HEK293 (cell line): ENCODE data around the gene BIN1.

Experiments
- GLIS1 ChIP-seq: fragments of 450-650 bp; formaldehyde crosslinking; IDR thresholded peaks from 2 replicates; pipeline ENCODE4 v1.5.1; 2016; ENCODE audit warnings: missing biosample characterization, missing genetic modification characterization
- KLF16 ChIP-seq: fragments of 450-650 bp; formaldehyde crosslinking; IDR thresholded peaks from 2 replicates; pipeline ENCODE4 v1.5.1; 2017; ENCODE audit warnings: missing biosample characterization, missing genetic modification characterization
- MYNN ChIP-seq: fragments of 450-650 bp; formaldehyde crosslinking; IDR thresholded peaks from 2 replicates; pipeline ENCODE4 v1.5.1; 2016; ENCODE audit warnings: missing biosample characterization, missing genetic modification characterization, borderline replicate concordance
- YY1 ChIP-seq: fragments of 450-650 bp; formaldehyde crosslinking; IDR thresholded peaks from 2 replicates; pipeline ENCODE4 v1.5.1; 2018; ENCODE audit warnings: missing biosample characterization, missing genetic modification characterization
- ZNF488 ChIP-seq: fragments of 450-650 bp; formaldehyde crosslinking; IDR thresholded peaks from 2 replicates; pipeline ENCODE4 v1.5.1; 2016; ENCODE audit warnings: missing biosample characterization, missing genetic modification characterization
- ZNF510 ChIP-seq: fragments of 450-650 bp; formaldehyde crosslinking; IDR thresholded peaks from 2 replicates; pipeline ENCODE4 v1.5.1; 2018; ENCODE audit warnings: mild to moderate bottlenecking, missing genetic modification characterization, missing biosample characterization; ENCODE audit not compliant: insufficient replicate concordance
- ZNF623 ChIP-seq: fragments of 450-650 bp; formaldehyde crosslinking; IDR thresholded peaks from 2 replicates; pipeline ENCODE4 v1.5.1; 2016; ENCODE audit warnings: missing biosample characterization, missing genetic modification characterization
- ZNF747 ChIP-seq: fragments of 450-650 bp; formaldehyde crosslinking; IDR thresholded peaks from 2 replicates; pipeline ENCODE4 v1.5.1; 2016; ENCODE audit warnings: missing biosample characterization, missing genetic modification characterization
- TF ChIP-seq, protein P1 (sequence below): fragments of 450-650 bp; formaldehyde crosslinking; IDR thresholded peaks from 2 replicates; pipeline ENCODE4 v1.5.1; 2016; ENCODE audit warnings: missing biosample characterization, missing genetic modification characterization

GRCh38 chr2:127069536-127069935 is 37.4 kb downstream of the BIN1 start:
- no peak for TF ChIP-seq GLIS1 (tag by site-specific recombination)
- TF ChIP-seq KLF16 (tag by site-specific recombination), result no peak
- TF ChIP-seq, protein P1, sequence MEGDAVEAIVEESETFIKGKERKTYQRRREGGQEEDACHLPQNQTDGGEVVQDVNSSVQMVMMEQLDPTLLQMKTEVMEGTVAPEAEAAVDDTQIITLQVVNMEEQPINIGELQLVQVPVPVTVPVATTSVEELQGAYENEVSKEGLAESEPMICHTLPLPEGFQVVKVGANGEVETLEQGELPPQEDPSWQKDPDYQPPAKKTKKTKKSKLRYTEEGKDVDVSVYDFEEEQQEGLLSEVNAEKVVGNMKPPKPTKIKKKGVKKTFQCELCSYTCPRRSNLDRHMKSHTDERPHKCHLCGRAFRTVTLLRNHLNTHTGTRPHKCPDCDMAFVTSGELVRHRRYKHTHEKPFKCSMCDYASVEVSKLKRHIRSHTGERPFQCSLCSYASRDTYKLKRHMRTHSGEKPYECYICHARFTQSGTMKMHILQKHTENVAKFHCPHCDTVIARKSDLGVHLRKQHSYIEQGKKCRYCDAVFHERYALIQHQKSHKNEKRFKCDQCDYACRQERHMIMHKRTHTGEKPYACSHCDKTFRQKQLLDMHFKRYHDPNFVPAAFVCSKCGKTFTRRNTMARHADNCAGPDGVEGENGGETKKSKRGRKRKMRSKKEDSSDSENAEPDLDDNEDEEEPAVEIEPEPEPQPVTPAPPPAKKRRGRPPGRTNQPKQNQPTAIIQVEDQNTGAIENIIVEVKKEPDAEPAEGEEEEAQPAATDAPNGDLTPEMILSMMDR (tag by site-specific recombination), result no peak
- TF ChIP-seq MYNN (tag by site-specific recombination), result no peak
- no peak for TF ChIP-seq ZNF623
- TF ChIP-seq ZNF488 (tag by site-specific recombination), result no peak
- no peak for TF ChIP-seq YY1 (tag by site-specific recombination)
- TF ChIP-seq ZNF510, result no peak
- TF ChIP-seq ZNF747, result no peak
